SK-N-SH treated with all-trans-retinoic acid at 6 μM for 48 hours (cell line): ENCODE measurements around the gene ARPC1A.
"Not testable (repeated sequence)": the region's sequence is repeated elsewhere in the genome, so short reads cannot be mapped to it uniquely, and the experiment has no call there.

Experiments used
- ATAC-seq: fragments of 200-7000 bp; cut with Tn5 transposase; 3 replicates; pipeline ENCODE4 v1.9.1; 2020; ENCODE audit warnings: mild to moderate bottlenecking, moderate library complexity
- ARNTL ChIP-seq: fragments of 450-650 bp; formaldehyde crosslinking; IDR thresholded peaks from 2 replicates; pipeline ENCODE4 v1.5.0; 2020; ENCODE audit warnings: low read depth, mild to moderate bottlenecking, moderate library complexity, borderline replicate concordance
- BACH2 ChIP-seq: fragments of 250-450 bp; sonication (Bioruptor Pico); IDR thresholded peaks from 2 replicates; pipeline ENCODE4 v1.9.0; 2021; ENCODE audit warnings: mild to moderate bottlenecking, borderline replicate concordance
- CREB5 ChIP-seq: fragments of 250-450 bp; sonication (Bioruptor Pico); IDR thresholded peaks from 2 replicates; pipeline ENCODE4 v1.5.1; 2020; ENCODE audit warnings: low read depth, mild to moderate bottlenecking, moderate library complexity
- CSDC2 ChIP-seq: fragments of 250-450 bp; sonication (Bioruptor Pico); IDR thresholded peaks from 2 replicates; pipeline ENCODE4 v1.5.0; 2020; ENCODE audit warnings: mild to moderate bottlenecking, moderate library complexity
- CSRNP3 ChIP-seq: fragments of 250-450 bp; sonication (Bioruptor Pico); IDR thresholded peaks from 2 replicates; pipeline ENCODE4 v1.5.1; 2021; ENCODE audit warnings: mild to moderate bottlenecking, moderate library complexity
- ESRRG ChIP-seq: fragments of 250-450 bp; sonication (Bioruptor Pico); IDR thresholded peaks from 2 replicates; pipeline ENCODE4 v1.6.1; 2021; ENCODE audit warnings: mild to moderate bottlenecking
- GLIS3 ChIP-seq: fragments of 250-450 bp; sonication (Bioruptor Pico); IDR thresholded peaks from 2 replicates; pipeline ENCODE4 v1.5.0; 2020; ENCODE audit warnings: mild to moderate bottlenecking, moderate library complexity
- ISL1 ChIP-seq: fragments of 250-450 bp; sonication (Bioruptor Pico); IDR thresholded peaks from 2 replicates; pipeline ENCODE4 v2.1.2; 2022; ENCODE audit warnings: mild to moderate bottlenecking, moderate library complexity
- OSR1 ChIP-seq: fragments of 250-450 bp; sonication (Bioruptor Pico); IDR thresholded peaks from 2 replicates; pipeline ENCODE4 v1.8.0; 2022; ENCODE audit warnings: moderate library complexity, mild to moderate bottlenecking, inconsistent platforms
- PATZ1 ChIP-seq: fragments of 250-450 bp; sonication (Bioruptor Pico); IDR thresholded peaks from 2 replicates; pipeline ENCODE4 v1.8.0; 2020; ENCODE audit warnings: mild to moderate bottlenecking, moderate library complexity, borderline replicate concordance
- POU6F1 ChIP-seq: fragments of 250-450 bp; sonication (Bioruptor Pico); IDR thresholded peaks from 2 replicates; pipeline ENCODE4 v1.8.0; 2021; ENCODE audit warnings: low read depth, mild to moderate bottlenecking, moderate library complexity, borderline replicate concordance
- PPARA ChIP-seq: fragments of 250-450 bp; sonication (Bioruptor Pico); IDR thresholded peaks from 2 replicates; pipeline ENCODE4 v1.5.0; 2020; ENCODE audit warnings: mild to moderate bottlenecking, borderline replicate concordance
- RARB ChIP-seq: fragments of 250-450 bp; sonication (Bioruptor Pico); IDR thresholded peaks from 2 replicates; pipeline ENCODE4 v1.8.0; 2021; ENCODE audit warnings: mild to moderate bottlenecking, moderate library complexity
- SNAI2 ChIP-seq: fragments of 250-450 bp; sonication (Bioruptor Pico); IDR thresholded peaks from 2 replicates; pipeline ENCODE4 v1.5.0; 2020; ENCODE audit warnings: mild to moderate bottlenecking, moderate library complexity
- TCF4 ChIP-seq: fragments of 250-450 bp; sonication (Bioruptor Pico); IDR thresholded peaks from 2 replicates; pipeline ENCODE4 v1.8.0; 2021; ENCODE audit warnings: mild to moderate bottlenecking, moderate library complexity, borderline replicate concordance
- TOX ChIP-seq: fragments of 250-450 bp; sonication (Bioruptor Pico); IDR thresholded peaks from 2 replicates; pipeline ENCODE4 v1.8.0; 2021; ENCODE audit warnings: mild to moderate bottlenecking, moderate library complexity, borderline replicate concordance
- TSHZ2 ChIP-seq: fragments of 250-450 bp; sonication (Bioruptor Pico); IDR thresholded peaks from 2 replicates; pipeline ENCODE4 v1.5.0; 2020; ENCODE audit warnings: mild to moderate bottlenecking, moderate library complexity
- ZC3H10 ChIP-seq: fragments of 250-450 bp; sonication (Bioruptor Pico); IDR thresholded peaks from 2 replicates; pipeline ENCODE4 v1.5.1; 2021; ENCODE audit warnings: mild to moderate bottlenecking, moderate library complexity
- ZFP3 ChIP-seq: fragments of 250-450 bp; sonication (Bioruptor Pico); IDR thresholded peaks from 2 replicates; pipeline ENCODE4 v1.5.0; 2020; ENCODE audit warnings: mild to moderate bottlenecking, moderate library complexity
- ZNF565 ChIP-seq: fragments of 450-650 bp; formaldehyde crosslinking; conservative IDR thresholded peaks from 2 replicates; pipeline ENCODE4 v1.5.0; 2020; ENCODE audit warnings: low read depth, mild to moderate bottlenecking, moderate library complexity
- ZNF70 ChIP-seq: fragments of 450-650 bp; formaldehyde crosslinking; IDR thresholded peaks from 2 replicates; pipeline ENCODE4 v1.5.0; 2020; ENCODE audit warnings: mild to moderate bottlenecking, moderate library complexity
- ZNF8 ChIP-seq: fragments of 450-650 bp; formaldehyde crosslinking; IDR thresholded peaks from 2 replicates; pipeline ENCODE4 v1.5.0; 2020; ENCODE audit warnings: mild to moderate bottlenecking, moderate library complexity

The ARPC1A gene

GRCh38 chr7:99340659-99341058 lies 15.0 kb downstream of the ARPC1A start:
- no peak for TF ChIP-seq TCF4 (CRISPR knock-in tag)
- no peak for TF ChIP-seq ZNF8 (CRISPR knock-in tag)
- no peak for TF ChIP-seq RARB (CRISPR knock-in tag)
- TF ChIP-seq CSRNP3 (CRISPR knock-in tag): no peak
- no peak for TF ChIP-seq ZFP3 (CRISPR knock-in tag)
- TF ChIP-seq POU6F1 (CRISPR knock-in tag): no peak
- no peak for TF ChIP-seq ZNF565 (CRISPR knock-in tag)
- TF ChIP-seq PATZ1 (CRISPR knock-in tag): no peak
- no peak for TF ChIP-seq GLIS3 (CRISPR knock-in tag)
- no peak for TF ChIP-seq SNAI2 (CRISPR knock-in tag)
- no peak for TF ChIP-seq ZC3H10 (CRISPR knock-in tag)
- TF ChIP-seq PPARA (CRISPR knock-in tag): no peak
- no peak for TF ChIP-seq TOX (CRISPR knock-in tag)
- no peak for TF ChIP-seq TSHZ2 (CRISPR knock-in tag)
- TF ChIP-seq ESRRG (CRISPR knock-in tag): no peak
- no peak for TF ChIP-seq CSDC2
- TF ChIP-seq OSR1 (CRISPR knock-in tag): no peak
- TF ChIP-seq ZNF70 (CRISPR knock-in tag): no peak
- TF ChIP-seq BACH2: no peak
- no peak for TF ChIP-seq ISL1
- no peak; the same call in 2 of the 3 replicates for ATAC-seq

GRCh38 chr7:99344061-99344647 lies 18.5 kb downstream of the ARPC1A start:
- TF ChIP-seq OSR1 (CRISPR knock-in tag): no peak
- no peak for TF ChIP-seq GLIS3 (CRISPR knock-in tag)
- no peak for TF ChIP-seq PATZ1 (CRISPR knock-in tag)
- TF ChIP-seq CSRNP3 (CRISPR knock-in tag): no peak
- no peak for TF ChIP-seq TOX (CRISPR knock-in tag)
- no peak for TF ChIP-seq ARNTL
- TF ChIP-seq PPARA (CRISPR knock-in tag): no peak
- TF ChIP-seq RARB (CRISPR knock-in tag): no peak
- TF ChIP-seq ISL1: no peak
- TF ChIP-seq TCF4 (CRISPR knock-in tag): no peak
- TF ChIP-seq ZC3H10 (CRISPR knock-in tag): no peak
- TF ChIP-seq CREB5 (CRISPR knock-in tag): no peak
- no peak for ATAC-seq

GRCh38 chr7:99350641-99351040 lies 24.9 kb downstream of the ARPC1A start:
- not testable (repeated sequence) for ATAC-seq
